Cardiac muscle cell (in vitro differentiated cells and primary cell): Measurements from ENCODE around the gene RPL19. TPM values are rescaled to one million over a fixed set of nuclear protein-coding genes. Genes with fewer than 3 reads are reported as not detected.

Experiments used
- DNase-seq, 2 donors: peaks; one replicate each; pipeline versions ENCODE4 v3.0.0 to v3.0.0-alpha.2; 2010 to 2017; ENCODE audit warnings: low read depth in 1 of 2, low spot score in 1 of 2
- H3K27ac ChIP-seq: fragments of 200-600 bp; sonication (generic); 2 replicates; pipeline ENCODE4 v1.5.1; 2016
- H3K27me3 ChIP-seq: fragments of 200-600 bp; sonication (generic); 2 replicates; pipeline ENCODE4 v1.6.0; 2016; ENCODE audit warnings: control low read depth
- H3K36me3 ChIP-seq: fragments of 200-600 bp; sonication (generic); 2 replicates; pipeline ENCODE4 v1.5.1; 2016; ENCODE audit warnings: control low read depth
- H3K4me1 ChIP-seq: fragments of 200-600 bp; sonication (generic); 2 replicates; pipeline ENCODE4 v1.8.1; 2017; ENCODE audit warnings: low read depth, mild to moderate bottlenecking, mixed run types
- H3K4me3 ChIP-seq: fragments of 200-600 bp; sonication (generic); 2 replicates; pipeline ENCODE4 v1.5.1; 2016; ENCODE audit warnings: mild to moderate bottlenecking
- H3K9me3 ChIP-seq: fragments of 200-600 bp; sonication (generic); 2 replicates; pipeline ENCODE4 v1.5.1; 2017; ENCODE audit warnings: low read depth, mild to moderate bottlenecking, control low read depth
- polyA plus RNA-seq: library from polyadenylated mRNA; unstranded; fragments of >200 nt; fragmentation: Nextera tagmentation; extraction: Ambion mirVana; gene quantifications from 2 replicates; pipeline ENCODE4 v1.2.1, GENCODE V29; 2016
- total RNA-seq: library from RNA; depleted of rRNA; stranded (reverse); fragments of >200 nt; gene quantifications from 2 replicates; pipeline ENCODE4 v1.2.3, GENCODE V29; 2016
- TF ChIP-seq, protein P1 (sequence below): IDR thresholded peaks from 2 replicates; pipeline ENCODE4 v1.5.1; 2012; ENCODE audit warnings: low read depth, mild to moderate bottlenecking, low read length

Gene RPL19
- total RNA-seq (2,476 and 3,028 TPM in 2 replicates), polyA plus RNA-seq (761 and 822 TPM in 2 replicates)

- DNase-seq = peak; percentile 41 to 84
- peaks cover 19% of the 10 kb centered on the region for H3K4me1 ChIP-seq
Measured at GRCh38 chr17:39200070-39200879, at the start of gene RPL19. RPL19 (plus strand) TSS chr17:39200283; CDS start chr17:39200345, 62 bp downstream.

DNA sequence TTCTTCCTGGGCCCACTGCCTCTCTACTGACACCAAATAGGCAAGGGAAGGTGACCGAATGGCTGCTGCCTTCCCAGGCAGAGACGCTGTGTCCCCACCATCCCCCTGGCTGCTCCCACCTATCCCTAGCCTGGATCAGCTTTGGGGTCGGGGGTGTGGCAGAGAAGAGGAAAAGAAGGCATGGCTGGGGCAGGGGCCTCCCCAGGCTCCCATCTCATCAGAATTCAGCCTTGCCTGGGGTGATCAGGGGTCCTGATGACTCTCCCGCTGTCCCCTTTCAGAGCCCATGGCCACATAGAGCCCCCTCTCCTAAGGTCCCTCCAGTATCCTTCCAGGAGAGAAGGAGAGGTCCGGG is 49.3 kb upstream of the RPL19 start:
- no peaks in the 10 kb centered on the region for H3K36me3 ChIP-seq
- no peak overlapping the region for H3K27ac ChIP-seq
- TF ChIP-seq, protein P1, sequence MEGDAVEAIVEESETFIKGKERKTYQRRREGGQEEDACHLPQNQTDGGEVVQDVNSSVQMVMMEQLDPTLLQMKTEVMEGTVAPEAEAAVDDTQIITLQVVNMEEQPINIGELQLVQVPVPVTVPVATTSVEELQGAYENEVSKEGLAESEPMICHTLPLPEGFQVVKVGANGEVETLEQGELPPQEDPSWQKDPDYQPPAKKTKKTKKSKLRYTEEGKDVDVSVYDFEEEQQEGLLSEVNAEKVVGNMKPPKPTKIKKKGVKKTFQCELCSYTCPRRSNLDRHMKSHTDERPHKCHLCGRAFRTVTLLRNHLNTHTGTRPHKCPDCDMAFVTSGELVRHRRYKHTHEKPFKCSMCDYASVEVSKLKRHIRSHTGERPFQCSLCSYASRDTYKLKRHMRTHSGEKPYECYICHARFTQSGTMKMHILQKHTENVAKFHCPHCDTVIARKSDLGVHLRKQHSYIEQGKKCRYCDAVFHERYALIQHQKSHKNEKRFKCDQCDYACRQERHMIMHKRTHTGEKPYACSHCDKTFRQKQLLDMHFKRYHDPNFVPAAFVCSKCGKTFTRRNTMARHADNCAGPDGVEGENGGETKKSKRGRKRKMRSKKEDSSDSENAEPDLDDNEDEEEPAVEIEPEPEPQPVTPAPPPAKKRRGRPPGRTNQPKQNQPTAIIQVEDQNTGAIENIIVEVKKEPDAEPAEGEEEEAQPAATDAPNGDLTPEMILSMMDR = no peak
- no peaks in the 10 kb centered on the region for H3K9me3 ChIP-seq
- DNase-seq = no peak
- H3K27me3 ChIP-seq = peaks cover 31% of the 10 kb centered on the region
- peaks cover 9% of the 10 kb centered on the region for H3K4me1 ChIP-seq
- peak overlapping the region; percentile 95 for H3K4me3 ChIP-seq

More at GRCh38 chr17:39200070-39200879, at the start of gene RPL19:
- Histone ChIP-seq H3K4me3 (peak within 1 kb of the TSS; percentile 65), H3K9me3 (no peaks in the 10 kb centered on the region), H3K36me3 (peaks cover 36% of the 10 kb centered on the region), H3K27me3 (no peaks in the 10 kb centered on the region), H3K27ac (peak within 1 kb of the TSS; percentile 97)
- TF ChIP-seq, protein P1 = no peak

GRCh38 chr17:39151150-39151942 is 48.7 kb upstream of the RPL19 start, which contains the start of gene PLXDC1:
PLXDC1 (minus strand) TSS chr17:39151637; CDS start chr17:39151437, 200 bp downstream.
- H3K4me1 ChIP-seq = peaks cover 9% of the 10 kb centered on the region
- peak within 1 kb of the TSS; percentile 95 for H3K4me3 ChIP-seq
- peaks cover 31% of the 10 kb centered on the region for H3K27me3 ChIP-seq
- TF ChIP-seq, protein P1 = no peak
- no peak within 1 kb of the TSS for H3K27ac ChIP-seq
- DNase-seq = peak in 1 of 2 donors; percentile 54
- no peaks in the 10 kb centered on the region for H3K36me3 ChIP-seq
- H3K9me3 ChIP-seq = no peaks in the 10 kb centered on the region

DNA sequence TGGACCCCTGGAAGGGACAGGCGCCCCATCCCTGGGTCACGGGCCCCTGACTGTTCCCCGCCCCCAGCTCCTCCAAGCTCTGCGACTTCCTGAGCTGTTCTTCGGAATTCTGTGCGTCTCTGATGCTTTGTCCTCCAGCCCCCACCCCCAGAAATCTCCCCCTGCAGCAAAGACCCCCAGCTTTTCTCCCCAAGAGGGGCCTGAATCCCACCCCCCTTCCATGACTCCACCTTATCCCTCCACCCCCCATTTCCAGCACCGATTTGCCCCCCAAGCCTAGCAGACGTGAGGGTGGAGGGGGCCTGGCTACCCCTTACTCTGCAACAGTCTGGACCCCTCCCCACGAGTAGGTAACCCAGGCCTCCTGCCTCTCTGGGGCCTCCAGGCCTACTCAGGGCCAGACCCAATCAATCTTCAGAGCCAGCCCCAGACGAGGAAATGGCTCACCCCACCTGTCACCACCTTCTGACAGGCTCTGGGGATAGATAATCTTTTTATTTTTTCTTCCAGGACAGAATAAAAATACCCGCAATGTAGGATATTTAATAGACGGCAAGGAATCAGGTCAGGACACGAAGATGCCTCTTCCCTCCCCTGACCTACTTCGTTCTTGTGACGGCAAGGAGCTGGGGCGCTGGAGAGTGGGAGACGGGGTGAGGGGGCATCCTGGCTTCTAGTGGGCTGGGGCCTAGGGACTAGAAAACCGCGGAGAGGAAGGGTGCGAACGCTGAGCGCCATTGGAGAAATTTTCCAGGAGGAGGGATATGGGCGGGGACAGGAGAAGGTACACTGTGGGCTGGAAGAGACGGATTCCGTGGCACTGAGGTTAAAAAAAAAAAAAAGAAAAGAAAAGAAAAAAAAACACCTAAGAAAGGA is 47.9 kb upstream of the RPL19 start:
- Histone ChIP-seq H3K4me1 (peaks cover 9% of the 10 kb centered on the region), H3K27me3 (peaks cover 31% of the 10 kb centered on the region), H3K27ac (no peak overlapping the region), H3K4me3 (peak overlapping the region; percentile 95), H3K9me3 (no peaks in the 10 kb centered on the region), H3K36me3 (no peaks in the 10 kb centered on the region)
- peak in 1 of 2 donors; percentile 56 for DNase-seq
- TF ChIP-seq, protein P1 = no peak

DNA sequence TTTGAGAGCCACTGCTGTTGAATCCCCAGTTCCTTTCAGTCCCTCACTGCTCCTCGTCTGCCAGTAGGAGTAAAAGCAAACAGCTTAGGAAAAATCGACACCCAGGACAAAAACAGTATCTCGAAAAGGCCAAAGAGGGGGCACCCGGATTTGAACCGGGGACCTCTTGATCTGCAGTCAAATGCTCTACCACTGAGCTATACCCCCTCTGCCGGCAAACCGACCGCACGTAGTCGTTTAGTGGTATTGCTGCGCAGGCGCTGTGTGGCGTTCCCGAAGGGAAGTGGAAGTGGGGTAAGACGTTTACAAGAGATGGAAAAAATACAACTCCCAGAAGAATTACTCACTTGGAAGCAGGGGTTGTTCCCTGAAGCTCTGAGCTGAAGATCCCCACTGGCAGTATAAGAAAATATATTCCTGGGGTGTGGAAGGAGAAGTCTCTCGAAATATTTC is 46.5 kb upstream of the RPL19 start:
- Histone ChIP-seq H3K27ac (peak overlapping the region; percentile 57), H3K4me1 (peaks cover 9% of the 10 kb centered on the region), H3K9me3 (no peaks in the 10 kb centered on the region), H3K4me3 (peak overlapping the region; percentile 95), H3K27me3 (peaks cover 31% of the 10 kb centered on the region), H3K36me3 (no peaks in the 10 kb centered on the region)
- TF ChIP-seq, protein P1 = peak; percentile 17
- DNase-seq = peak; percentile 80 to 89
